Activated CD4-positive, alpha-beta T cell treated with anti-CD3 and anti-CD28 coated beads, Interleukin-10, Interleukin-2, amounts not matched to agents 100 ng/mL and 50 ng/mL, durations not matched to agents 16 hours and 8 hours (primary cell): ENCODE measurements around the gene CTRB2.
"Not testable (repeated sequence)": the region's sequence is repeated elsewhere in the genome, so short reads cannot be mapped to it uniquely, and the experiment has no call there.

Experiments used
- DNase-seq: peaks from one replicate; pipeline ENCODE4 v3.0.0-alpha.2; 2020

CTRB2 gene

DNA sequence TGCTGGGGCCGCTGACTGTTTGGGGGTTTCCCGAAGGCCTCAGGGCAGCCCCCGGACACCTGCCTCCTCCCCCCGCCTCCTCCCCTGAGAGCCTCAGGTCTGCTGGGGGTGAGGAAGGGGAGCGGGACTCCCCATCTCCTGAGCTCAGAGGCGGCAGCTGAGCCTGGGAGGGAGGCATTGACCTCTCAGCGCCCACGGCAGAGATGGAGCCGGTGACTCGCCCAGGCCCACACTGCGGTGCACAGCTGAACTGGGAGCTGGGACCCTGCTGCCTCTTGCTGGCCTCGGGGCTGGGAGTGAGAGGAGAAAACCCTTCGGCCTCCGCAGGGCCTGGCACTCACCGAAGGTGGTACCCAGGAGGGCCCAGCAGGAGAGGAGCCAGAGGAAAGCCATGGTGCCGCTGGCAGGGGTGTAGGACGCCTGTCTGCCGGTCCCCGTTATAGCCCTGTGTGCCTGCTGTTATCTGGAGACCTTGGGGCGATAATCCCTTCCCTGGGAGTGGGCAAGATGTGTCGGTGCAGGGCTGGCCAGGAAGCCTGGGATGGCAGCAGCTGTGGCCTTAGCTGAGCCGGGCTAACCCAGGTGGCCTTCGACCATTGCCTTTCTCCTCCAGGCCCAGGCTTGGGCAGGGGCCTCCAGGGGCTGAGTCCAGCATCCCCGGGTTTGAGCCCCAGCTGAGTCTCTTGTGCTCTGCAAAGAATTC lies at the start of gene CTRB2:
Gene CTRB2 (minus strand): TSS at position 413 of the 703 bp plus-strand sequence. CDS start 20 bp downstream, at position 393.
- DNase-seq: no peak

DNA sequence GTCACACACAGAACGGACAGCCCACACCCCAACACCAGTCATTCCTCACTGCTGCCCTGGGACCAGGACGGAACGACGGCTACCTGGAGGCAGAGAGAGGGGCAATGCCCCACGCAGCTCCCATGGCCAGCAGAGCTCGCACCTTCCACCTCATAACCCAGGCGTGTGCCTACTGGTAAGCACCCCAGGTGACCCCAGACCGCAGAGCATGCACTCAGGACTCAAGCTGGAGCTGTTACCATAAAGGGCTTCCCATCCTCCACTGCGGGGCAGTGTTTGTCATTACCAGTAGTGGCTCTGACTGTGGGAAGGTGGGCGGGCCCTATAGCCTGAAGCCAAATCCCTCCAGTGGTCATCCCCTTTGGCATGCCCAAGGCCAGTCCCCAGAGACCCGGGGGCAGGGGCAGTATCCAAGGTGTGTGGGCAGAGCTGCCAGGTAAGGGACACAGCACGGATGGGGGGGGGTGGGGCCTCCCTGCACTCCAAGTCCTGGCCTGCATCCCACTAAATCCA lies 49.2 kb upstream of the CTRB2 start:
- DNase-seq: no peak

DNA sequence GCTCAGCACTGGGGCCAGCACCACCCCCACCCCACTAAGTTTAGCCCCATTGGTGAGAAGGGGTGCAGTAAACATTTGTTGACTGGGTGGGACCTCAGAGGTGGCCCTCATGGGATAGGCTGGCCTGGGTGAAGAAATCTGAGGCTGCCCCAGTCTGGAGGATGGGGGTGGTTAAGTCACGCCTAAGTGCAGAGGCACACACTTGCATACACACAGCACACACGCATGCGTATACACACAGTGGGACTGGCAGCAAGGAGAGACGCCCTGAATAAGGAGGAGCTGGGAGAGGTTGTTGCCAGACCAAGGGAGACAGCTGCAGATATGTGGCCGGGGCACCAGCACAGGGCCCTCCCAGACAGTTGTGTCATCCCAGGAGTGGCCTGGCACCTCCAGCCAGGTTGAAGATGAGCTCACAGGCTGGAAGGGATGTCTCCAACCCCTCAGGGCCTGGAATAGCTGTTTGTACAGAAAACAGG lies 47.4 kb upstream of the CTRB2 start:
- no peak for DNase-seq

DNA sequence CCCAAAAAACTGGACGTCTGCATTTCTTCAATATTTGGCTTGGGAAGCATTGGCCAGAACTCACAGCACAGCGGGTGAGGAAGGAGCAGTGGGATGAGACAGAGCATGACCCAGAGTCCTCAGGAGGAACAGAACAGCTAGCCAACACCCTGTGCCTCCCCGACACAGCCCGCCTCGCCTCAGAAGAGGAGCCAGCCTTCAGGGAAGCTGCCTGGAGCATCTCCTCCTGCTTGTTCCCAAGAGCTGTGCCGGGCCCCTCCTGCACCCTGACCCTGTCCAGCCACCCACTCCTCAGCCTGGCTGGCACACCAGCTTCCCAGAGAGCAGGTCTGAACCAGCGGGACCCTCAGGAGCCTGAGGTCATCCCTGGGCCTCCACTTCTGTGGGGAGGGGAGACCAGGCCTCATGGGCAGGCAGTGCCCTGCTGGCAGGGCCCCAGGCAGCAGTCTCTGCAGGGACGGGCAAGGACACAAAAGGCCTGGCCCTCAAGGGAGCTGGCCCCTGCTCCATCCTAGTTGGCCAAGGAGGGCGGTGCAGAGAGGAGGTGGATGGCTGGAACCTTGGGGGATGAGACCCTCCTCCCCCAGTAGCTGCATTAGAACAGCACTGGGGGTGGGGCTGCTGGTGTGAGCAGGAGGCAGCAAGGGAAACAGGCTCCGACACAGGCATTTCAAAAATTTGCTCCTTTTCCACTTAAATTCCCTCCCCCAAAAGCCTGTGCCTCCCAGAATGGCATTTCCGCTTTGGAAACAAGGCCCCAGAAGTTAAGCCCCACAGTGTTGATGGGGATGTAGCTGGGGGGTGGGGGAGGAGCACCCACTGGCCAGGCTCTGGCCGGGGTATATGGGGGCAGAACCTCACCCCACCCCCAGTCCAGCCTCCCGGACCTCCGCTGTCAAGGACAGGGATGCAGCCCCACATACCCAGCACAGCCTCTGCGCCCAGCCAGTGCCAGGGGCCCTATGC lies 46.3 kb upstream of the CTRB2 start:
- DNase-seq: no peak

DNA sequence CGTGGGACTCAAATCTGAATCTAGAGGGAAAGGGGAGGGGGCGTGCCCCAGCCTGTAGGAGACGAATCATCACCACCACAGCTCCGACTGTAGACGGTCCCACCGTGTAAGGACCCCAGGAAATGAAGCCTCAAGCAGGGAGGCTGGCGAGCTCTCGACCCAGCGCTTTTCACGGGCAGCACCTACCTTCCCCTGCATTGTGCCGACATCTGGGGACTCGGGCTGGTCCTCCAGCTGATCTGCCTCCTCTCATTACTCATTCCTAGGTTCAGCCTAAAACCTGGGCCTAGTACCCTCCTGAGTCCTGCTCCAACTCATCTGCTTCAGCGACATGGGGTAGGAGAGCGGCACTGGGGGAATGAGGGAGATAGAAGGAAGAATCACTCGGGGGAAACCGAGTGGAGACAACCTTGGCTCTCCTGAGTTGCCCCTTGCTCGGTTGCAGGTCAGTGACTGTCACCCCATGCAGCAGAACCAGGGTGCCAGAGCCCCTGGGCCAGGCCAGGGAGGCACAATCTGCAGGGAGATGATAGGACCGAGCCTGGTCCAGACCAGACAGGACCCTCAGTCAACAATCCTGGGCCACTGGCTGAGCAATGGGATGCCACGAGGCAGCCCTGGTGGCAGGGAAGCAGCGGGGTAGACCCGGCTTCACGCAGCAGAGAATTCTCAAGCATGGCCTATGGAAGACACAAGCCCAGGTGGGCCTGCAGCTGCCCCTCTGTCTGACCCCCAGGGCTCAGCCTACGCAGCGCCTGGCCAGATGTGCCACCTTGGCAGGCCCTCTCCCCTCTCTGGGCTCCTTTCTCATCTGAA lies 45.3 kb upstream of the CTRB2 start:
- no peak for DNase-seq

DNA sequence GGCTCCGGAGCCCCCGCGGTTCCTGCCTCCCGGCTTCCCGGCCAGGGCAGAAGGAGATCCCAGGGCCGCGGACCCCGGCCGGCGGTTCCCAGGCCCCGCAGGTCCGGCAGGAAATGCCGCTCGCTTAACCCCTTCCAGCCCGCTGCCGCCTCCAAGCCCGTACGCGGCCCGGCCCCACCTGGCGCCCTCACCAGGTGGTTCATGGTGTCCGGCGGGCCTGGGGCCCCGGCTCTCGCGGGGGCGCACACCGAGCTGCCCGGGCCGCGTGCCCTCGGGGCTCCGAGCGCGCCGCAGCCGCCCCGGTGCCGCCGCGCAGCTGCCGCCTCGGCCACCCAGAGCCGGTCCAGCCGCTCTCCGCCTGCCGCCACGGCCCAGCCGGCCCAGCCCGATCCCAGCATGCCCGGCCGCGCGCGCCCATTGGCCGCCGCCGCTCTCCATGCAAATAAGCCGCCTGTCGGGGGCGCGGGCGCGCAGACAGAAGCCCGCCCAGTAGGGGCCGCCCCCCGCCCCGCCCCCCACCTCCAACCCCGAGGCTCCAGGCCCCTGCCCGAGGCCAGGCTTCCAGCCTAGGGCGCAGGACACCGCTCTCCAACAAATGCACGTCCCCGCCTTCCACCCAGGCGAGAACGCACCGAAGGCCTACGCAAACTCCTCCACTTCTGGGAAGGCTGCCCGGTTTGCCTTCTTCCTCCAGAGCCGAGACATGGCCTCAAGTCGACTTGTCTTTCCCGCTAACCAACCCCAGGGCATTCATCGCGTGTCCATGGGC lies 44.5 kb upstream of the CTRB2 start, which contains the start of gene BCAR1:
Gene BCAR1 (minus strand): TSS at position 345 of the 769 bp plus-strand sequence. CDS start 142 bp downstream, at position 203.
- DNase-seq: no peak

DNA sequence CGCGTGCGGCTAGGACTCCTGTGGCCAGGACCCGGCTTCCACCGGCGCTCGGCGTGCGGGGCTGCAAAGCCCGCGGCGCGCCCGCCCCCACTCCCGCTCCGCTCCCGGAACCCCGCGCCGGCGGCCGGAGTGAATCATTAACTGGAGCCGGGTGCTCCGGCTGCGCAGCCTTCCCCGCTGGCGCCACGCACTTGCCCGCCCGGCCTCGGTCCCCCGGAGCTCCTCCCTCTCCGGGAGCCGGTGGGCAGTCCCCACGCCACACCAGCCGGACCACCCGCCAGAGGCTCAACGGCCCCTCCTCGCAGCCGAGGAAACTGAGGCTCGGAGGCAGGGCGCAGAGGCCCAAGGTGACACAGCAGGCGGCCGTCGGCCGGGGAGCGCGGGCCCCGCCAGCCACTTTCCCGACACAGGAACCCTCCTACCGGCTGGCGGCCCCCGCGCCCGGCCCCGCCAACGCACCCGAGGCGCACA lies 43.9 kb upstream of the CTRB2 start:
- no peak for DNase-seq

DNA sequence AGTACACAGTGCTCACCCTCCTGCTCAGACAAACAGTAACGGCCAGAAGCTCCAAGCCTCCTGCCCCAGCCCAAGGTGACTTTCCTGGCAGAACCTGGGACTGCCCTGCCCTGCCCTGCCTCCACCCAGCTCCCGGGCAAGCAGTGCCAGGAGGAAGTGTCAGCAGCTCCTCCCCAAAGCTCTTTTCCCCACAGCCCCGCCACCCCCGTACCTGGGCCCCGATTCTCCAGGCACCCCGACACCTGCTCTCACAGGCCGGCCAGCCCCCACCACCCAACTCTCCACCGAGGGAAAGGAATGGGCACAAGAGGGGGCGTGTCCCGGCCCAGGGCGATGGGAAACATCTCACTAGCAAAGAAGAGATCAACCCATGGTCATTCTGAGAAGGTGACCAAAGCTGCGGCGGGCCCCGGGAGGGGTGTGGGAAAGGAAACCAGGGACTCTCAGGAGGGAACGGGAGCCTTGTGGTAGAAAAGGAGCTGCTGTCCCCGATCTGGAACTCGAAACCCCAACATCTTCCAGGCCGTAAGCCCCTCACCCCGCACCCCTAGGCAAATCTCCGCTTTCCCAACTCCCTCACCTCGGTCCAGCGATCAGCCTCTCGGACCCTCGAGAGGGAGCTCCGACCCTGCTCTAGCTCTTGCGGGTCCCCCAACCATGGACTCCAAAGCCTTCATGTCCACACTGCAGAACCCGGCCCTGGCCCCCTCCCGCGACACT lies 43.3 kb upstream of the CTRB2 start:
- DNase-seq: no peak

DNA sequence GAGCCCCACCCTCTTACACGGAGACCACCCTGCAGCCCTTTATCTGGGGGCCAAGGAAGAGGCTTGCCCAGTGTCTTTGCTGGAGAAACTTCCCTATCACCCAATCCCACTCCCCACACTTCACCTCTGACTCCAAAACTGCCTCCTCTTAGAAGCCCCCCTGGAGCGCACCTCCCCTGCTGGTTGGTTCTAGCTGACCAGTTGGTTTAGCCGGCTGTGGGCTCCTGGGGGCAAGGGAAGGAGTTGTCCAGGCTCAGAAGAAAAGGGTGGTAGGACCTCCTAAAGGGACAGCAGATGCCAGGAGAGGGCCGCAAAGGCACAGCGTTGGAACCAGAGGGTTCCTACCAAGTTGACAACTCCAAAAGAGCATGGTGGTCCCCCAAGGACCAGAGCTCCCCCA lies 42.5 kb upstream of the CTRB2 start:
- DNase-seq: no peak

DNA sequence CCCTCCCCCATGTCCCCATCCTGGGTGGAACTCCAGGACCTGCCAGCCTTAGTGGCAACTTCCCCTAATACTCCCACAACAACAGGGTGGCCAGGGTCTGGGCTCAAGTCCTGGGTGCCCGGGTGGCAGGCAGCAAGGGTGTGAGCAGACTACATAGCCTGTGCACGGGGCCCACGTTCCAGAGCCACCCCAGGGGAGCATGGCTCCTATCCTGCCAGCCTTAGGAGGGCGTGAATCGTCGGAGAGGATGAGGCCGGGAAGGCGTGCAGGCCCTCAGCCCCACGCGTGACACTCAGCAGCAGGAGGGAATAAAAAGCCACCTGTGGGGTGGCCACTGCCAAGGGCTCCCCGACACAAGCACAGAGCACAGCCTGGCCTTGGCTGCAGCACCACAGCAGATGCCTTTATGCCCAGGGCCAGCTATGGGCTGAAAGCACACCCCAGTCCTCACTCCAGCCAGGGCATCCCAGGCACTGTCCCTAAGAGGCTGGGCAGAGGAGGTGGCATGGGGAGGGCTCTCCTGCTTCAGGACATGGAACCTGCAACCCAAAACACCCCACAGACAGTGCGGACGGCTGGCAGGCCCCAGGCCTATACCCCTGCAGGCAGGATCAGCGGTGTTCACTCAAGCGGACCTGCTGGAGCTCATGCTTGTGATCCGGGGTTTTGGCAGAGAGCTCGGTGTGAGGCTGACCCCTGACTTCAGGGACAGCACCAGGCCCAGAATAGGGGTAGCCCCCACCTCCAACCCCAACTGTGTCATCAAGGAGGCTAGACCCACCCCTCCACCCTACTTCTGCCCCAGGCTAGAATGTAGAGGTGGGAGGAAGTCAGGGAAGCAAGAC lies 41.8 kb upstream of the CTRB2 start:
- no peak for DNase-seq

DNA sequence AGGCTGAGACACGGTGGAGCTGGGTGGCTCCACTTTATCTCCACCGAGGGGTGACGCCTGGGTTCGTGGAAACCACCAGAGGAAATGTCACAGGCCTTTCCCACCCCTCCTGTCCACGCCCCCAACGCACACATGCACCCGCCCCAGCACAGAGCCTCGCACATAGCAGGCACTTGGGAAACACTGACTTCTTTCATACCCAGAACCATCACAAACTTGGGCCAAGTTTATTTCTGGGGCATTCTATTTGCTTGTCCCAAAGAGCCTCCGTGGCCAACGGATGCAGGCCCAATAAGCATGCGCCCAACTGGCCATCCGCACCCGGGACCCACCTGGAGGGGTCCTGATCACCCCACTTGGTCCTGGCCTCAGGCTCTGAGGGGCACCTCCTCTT lies 41.2 kb upstream of the CTRB2 start:
- no peak for DNase-seq

DNA sequence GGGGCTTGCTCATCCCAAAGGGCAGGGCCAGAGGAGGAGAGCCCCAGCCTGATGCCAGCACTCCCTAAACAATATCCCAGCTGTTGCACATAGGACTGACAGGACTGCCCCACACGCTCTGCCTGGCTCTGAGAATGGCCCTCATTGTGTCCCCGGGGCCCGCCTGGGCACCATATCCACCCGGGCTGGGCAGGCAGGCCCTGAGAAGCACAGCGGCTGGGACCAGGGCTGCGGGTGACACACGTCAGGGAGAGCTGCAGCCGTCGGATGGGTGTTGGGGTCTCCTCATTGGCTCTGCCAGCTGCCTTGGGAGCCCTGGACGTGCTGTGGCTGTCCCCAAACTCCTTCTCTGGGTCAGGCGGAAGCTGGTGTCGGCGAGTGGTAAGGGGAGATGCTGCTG lies 40.3 kb upstream of the CTRB2 start:
- no peak for DNase-seq

DNA sequence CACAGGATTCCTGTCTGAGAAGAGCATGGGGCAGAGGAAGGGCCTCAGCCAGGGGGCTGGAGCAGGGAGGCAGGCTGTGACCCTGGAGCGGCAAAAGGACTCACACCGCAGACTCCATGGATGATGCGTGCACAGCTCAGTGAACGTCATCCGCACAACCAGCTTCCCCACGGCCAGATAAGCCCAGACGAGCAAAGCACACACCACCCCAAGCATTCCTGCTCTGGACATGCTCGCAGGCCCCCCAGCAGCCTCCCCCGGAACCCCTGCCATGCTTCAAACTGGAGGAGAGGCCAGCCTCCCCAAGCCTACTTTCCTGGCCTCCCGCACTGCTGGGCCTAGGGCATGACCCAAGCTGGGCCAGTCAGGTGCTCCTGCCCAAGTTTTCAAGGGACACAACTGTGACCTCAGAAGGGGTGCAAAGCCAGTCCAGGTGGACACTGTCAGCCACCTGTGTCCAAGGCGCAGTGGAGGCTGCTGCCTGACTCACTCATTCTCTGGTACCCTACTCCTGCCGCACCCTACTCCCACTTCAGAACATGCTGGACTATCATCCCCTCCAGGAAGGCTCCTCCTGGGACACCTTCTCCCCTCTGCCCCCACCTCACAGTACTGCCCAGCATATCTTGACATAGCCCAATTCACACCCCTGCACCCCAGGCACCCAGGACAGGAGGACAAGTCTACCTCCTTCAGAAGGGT lies 39.7 kb upstream of the CTRB2 start:
- no peak for DNase-seq

DNA sequence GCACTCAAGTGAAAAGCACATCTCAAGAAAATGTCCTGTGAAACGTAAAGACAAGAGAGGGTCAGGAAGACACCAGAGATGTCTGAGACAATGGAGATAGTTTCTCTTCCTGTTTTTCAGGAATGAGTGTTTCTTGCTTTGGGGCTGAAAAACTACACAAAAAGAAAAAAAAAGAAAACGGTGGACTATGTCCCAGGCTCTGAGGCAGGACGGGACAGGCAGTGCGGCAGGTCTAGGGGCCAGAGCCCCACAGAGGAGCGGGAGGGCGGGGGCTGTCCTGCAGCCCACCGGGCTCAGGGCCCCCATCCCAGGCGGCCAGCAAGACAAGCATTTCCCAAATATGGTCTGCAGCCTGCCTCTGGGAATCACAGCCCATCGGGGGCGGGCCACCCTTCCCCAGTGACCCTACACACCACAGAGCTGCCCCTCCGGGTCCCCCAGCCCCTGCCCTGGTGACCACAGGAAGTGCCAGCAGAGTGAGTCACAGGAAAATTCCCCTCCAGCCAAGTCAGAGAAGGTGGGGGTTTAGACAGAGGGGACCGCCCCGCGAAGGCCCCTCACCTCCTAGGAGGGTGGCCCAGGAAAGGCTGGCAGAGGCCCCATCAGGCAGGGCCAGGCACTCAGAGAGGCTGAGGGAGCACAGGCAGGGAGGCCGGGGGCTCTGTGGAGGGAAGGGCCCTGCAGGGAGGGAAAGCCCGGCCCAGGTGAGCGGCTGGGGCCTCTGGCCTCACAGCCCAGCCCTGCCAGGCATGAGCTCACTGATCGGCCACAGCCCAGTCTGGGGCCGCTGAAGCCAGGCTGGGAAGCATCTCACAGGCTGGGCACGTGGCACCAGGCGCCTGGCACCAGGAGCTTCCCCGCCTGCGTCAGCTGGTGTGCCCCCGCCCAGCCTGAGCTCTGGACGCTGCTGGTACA lies 38.1 kb upstream of the CTRB2 start:
- DNase-seq: no peak

DNA sequence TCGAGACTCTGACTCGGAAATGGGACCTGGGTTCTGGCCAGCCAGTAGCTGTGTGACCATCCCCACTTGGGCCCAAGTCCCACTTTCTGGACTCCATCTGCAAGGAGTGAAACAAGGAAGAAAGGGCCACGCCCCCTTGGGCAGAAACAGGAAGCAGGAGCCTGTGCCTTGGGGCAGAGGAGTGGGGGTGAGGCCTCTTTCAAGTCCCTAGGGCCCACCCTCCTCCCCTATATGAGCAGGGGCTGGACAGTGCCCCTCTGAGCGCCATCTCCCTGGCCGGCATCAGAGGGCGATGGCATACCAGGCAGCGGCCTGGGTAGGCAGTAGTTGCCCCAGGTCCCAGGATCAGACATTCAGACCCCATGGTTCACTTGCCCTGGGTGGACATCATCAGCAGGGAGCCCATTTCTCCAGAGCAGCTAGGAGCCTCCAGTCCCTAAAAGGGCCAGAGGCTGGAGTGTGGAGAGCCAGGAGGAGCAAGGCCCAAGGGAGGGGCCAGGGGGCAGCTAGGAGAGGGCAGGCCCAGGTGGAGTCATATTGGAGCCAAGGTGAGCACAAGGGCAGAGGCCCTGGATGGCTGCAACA lies 37.4 kb upstream of the CTRB2 start:
- DNase-seq: no peak

DNA sequence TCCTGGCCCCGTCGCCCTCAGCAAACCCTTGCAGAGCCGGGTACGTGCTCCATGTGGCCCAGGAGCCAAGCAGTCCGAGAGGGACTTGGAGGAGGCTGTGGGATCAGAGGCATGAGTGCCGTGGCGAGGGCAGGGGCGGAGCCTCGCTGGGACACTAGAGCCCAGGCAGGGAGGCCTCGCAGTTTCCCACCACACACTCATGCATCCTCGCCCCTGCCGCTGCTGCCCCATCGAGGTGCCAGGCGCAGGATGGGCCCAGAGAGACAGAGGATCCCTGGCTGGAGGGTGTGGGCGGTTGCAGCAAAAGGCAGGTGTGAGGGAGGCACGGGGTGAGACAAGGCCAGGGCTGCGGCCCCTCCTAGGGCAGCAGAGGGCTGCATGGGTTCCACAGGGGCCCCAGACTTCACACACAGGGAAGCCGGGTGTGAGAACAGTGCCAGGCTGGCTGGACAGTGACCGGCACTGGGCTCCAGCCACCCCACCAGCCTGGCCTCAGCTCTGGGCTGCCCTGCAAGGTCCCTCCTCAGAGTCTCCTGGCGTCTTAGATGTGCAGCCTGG lies 36.8 kb upstream of the CTRB2 start:
- DNase-seq: no peak

DNA sequence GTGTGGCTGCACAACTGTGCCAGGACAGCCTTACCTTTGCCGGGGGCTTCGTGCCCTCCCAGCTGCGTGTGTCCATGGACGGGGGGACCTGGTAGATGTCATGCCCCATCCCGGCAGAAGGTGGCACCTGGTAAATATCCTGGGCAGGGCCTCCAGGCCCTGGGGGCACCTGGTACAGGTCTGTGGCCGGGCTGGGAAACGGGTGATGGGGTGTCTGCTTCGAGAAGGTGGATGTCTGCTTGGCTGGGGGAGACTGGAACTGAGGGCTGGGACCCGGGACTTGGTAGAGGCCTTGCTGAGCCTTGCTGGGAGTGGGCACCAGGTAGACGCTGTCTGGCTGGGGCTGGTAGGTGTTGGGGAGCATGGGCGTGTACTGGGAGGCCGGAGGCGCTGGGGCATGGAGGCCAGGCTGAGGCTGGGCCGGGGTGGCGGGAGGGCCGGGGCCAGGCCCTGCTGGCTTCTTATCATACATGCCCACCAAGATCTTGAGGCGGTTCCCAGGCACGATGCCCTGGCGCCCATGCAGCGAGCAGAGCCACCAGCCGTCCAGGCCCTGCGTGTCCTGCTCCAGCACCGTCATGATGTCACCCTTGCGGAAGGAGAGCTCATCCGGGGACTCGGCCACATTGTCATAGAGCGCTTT lies 35.6 kb upstream of the CTRB2 start:
- DNase-seq: not testable (repeated sequence)
